Chondrocyte (in vitro differentiated cells): ENCODE data around the gene RHOT2. TPM values are rescaled to one million over a fixed set of nuclear protein-coding genes. Genes with fewer than 3 reads are reported as not detected.
A peak's percentile ranks its signal among the peaks of the same experiment; 100 is the strongest.

Source experiments
- DNase-seq: peaks from one replicate; pipeline ENCODE4 v3.0.0; 2021; ENCODE audit warnings: mixed read lengths, low spot score
- H3K27ac Mint-ChIP-seq: one replicate; pipeline ENCODE4 v1.8.0; 2021; ENCODE audit warnings: mild to moderate bottlenecking, moderate library complexity, mixed read lengths; ENCODE audit not compliant: unreplicated experiment
- H3K27me3 Mint-ChIP-seq: 2 replicates; pipeline ENCODE4 v1.8.0; 2021; ENCODE audit warnings: low read depth, mixed read lengths
- H3K36me3 Mint-ChIP-seq: 2 replicates; pipeline ENCODE4 v1.8.0; 2021; ENCODE audit warnings: low read depth, mixed read lengths
- H3K4me1 Mint-ChIP-seq: 2 replicates; pipeline ENCODE4 v1.8.0; 2021; ENCODE audit warnings: low read depth, mild to moderate bottlenecking, mixed read lengths
- H3K4me3 Mint-ChIP-seq: one replicate; pipeline ENCODE4 v1.8.0; 2021; ENCODE audit warnings: mild to moderate bottlenecking, moderate library complexity, mixed read lengths; ENCODE audit not compliant: unreplicated experiment
- H3K9me3 Mint-ChIP-seq: 2 replicates; pipeline ENCODE4 v1.8.0; 2021; ENCODE audit warnings: low read depth, mixed read lengths
- CTCF ChIP-seq: fragments of 200-600 bp; sonication (generic); IDR thresholded peaks from 2 replicates; pipeline ENCODE4 v1.5.0; 2021; ENCODE audit warnings: antibody characterized with exemption, mild to moderate bottlenecking, moderate library complexity
- total RNA-seq: library from RNA; stranded (reverse); gene quantifications from 3 replicates; pipeline ENCODE4 v1.2.1, GENCODE V29; 2021

Gene RHOT2
- total RNA-seq, 1 donor from 2014 or later = 101 TPM

DNA sequence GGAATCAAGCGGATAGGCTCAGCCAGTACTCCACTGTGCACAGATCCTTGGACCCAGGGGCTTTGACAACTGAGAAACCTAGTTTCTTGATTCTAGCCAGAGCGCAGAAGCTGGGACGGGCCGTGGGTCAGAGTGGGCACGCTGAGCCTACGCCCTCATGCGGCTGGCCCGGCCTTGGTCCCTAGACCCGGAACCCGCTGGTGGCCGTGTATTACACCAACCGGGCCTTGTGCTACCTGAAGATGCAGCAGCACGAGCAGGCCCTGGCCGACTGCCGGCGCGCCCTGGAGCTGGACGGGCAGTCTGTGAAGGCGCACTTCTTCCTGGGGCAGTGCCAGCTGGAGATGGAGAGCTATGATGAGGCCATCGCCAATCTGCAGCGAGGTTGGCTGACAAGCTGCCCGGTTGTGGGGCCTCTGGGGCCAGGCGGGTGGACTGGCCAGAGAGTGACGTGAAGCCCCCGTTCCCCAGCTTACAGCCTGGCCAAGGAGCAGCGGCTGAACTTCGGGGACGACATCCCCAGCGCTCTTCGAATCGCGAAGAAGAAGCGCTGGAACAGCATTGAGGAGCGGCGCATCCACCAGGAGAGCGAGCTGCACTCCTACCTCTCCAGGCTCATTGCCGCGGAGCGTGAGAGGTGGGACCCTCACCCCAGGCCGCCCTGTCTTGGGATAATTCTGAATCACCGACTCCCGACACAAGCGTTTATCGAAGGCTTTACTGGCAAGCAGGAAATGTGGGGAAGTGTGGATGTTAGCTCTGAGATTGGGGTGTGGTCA is 13.2 kb downstream of the RHOT2 start:
- H3K36me3 Mint-ChIP-seq = peaks cover 10% of the 10 kb centered on the region
- H3K4me1 Mint-ChIP-seq = peaks cover 38% of the 10 kb centered on the region
- peak; percentile 38 for TF ChIP-seq CTCF
- H3K27me3 Mint-ChIP-seq = no peaks in the 10 kb centered on the region
- no peaks in the 10 kb centered on the region for H3K9me3 Mint-ChIP-seq
- peak overlapping the region; percentile 71 for H3K27ac Mint-ChIP-seq
- DNase-seq = no peak
- peak overlapping the region; percentile 75 for H3K4me3 Mint-ChIP-seq

DNA sequence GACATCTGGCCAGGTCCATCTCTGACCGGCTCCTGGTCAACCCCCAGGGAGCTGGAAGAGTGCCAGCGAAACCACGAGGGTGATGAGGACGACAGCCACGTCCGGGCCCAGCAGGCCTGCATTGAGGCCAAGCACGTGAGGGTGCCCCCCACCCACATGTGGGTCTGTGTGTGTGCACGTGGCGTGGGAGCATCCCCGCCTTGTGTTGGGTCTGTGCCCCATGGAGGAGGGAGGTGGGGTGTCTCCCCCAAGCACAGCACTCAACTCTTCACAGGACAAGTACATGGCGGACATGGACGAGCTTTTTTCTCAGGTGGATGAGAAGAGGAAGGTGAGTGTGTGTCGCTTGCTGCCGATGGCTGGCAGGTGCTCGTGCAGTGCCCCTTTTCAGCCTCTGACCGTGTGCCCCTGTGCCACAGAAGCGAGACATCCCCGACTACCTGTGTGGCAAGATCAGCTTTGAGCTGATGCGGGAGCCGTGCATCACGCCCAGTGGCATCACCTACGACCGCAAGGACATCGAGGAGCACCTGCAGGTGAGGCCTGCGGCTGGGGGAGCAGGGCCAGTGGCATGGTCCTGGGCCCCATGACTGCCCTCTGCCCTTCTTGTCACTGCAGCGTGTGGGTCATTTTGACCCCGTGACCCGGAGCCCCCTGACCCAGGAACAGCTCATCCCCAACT is 14.0 kb downstream of the RHOT2 start:
- no peak for TF ChIP-seq CTCF
- H3K36me3 Mint-ChIP-seq = peaks cover 10% of the 10 kb centered on the region
- peaks cover 38% of the 10 kb centered on the region for H3K4me1 Mint-ChIP-seq
- no peaks in the 10 kb centered on the region for H3K27me3 Mint-ChIP-seq
- H3K9me3 Mint-ChIP-seq = no peaks in the 10 kb centered on the region
- DNase-seq = no peak
- peak overlapping the region; percentile 71 for H3K27ac Mint-ChIP-seq
- H3K4me3 Mint-ChIP-seq = peak overlapping the region; percentile 75

GRCh38 chr16:682493-683395 is 14.8 kb downstream of the RHOT2 start:
- H3K27ac Mint-ChIP-seq = peak overlapping the region; percentile 59
- H3K4me3 Mint-ChIP-seq = peak overlapping the region; percentile 68
- no peak for DNase-seq
- H3K9me3 Mint-ChIP-seq = no peaks in the 10 kb centered on the region
- no peak for TF ChIP-seq CTCF
- peaks cover 11% of the 10 kb centered on the region for H3K36me3 Mint-ChIP-seq
- H3K27me3 Mint-ChIP-seq = no peaks in the 10 kb centered on the region
- peaks cover 38% of the 10 kb centered on the region for H3K4me1 Mint-ChIP-seq

DNA sequence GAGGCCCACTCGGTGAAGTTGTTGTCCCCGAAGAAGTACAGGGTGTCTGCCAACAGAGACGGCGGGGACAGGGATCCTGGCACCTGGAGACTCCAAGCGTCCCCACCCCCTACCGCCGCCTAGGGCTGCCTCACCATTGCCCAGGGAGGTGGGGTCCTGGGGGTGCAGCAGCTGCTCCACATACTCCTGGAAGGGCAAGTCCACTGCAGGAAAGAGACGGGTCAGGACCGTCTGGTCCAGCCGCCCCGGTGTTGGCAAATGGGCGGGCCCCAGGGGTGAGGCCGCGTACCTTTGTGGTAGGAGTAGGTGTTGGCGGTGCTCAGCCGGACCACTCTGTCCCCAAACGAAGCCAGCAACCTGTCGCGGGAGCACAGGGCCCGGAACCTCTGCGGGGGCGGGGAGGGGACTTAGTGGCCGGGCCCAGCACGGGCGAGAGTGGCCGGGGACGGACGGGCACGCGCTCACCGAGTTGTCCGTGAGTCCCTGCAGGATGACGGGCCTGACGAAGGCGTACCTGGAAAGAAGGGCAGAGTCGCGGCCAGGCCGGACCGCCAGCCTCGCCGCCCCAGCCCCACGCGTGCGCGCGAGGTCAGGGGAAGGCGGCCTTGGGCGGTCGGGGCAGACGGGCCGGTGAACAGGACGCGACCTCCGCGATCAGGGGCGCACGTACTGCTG is 15.6 kb downstream of the RHOT2 start:
- Mint-ChIP-seq H3K27ac (peak overlapping the region; percentile 59), H3K36me3 (peaks cover 11% of the 10 kb centered on the region), H3K27me3 (no peaks in the 10 kb centered on the region), H3K4me1 (peaks cover 39% of the 10 kb centered on the region), H3K9me3 (no peaks in the 10 kb centered on the region), H3K4me3 (peak overlapping the region; percentile 68)
- DNase-seq = no peak
- TF ChIP-seq CTCF = no peak
